Activated CD4-positive, CD25-positive, alpha-beta regulatory T cell treated with anti-CD3 and anti-CD28 coated beads, Interleukin-2, amount 50 U/mL, for 72 hours (primary cell): ENCODE data around the gene RSPO4.

ENCODE experiments used
- DNase-seq: peaks from one replicate; pipeline ENCODE4 v3.0.0; 2021

RSPO4 gene

DNA sequence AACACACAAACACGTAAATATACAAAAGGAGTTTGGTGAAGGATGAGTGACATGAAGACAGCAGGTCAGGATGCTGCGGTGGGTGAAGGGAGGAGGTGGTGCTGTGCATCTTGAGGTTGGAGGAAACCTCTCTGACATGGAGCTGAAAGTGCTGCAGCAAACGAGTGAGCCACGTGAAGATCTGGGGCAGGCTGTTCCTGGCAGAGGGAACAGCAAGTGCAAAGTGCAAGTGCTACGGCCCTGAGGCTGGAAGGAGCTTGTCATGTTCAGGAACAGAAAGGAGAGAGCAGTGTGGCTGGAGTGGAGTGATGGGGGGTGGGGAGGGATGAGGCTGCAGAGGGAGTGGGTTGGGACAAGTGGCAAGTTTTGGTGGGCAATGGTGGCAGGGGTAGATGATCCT is 61.2 kb downstream of the RSPO4 start:
- no peak for DNase-seq

DNA sequence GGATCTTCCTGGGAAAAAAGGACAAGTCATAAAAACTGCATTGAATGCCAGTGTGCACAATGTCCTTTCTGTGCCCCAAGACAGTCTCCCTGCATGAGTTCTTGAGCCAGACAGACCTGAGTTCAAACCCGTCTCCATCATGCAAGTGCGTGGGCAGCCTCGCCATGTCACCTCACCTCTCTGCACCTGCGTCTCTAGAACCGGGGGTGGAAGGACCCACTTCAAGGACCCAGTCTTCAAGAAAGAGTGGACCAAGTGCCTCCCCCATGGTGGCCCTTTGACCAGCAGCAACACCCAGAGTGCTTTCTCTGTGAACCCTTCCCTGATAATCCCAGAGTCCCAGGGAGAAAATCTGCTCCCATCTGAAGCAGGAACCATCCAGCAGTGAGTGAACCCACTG is 62.5 kb downstream of the RSPO4 start:
- DNase-seq: no peak

DNA sequence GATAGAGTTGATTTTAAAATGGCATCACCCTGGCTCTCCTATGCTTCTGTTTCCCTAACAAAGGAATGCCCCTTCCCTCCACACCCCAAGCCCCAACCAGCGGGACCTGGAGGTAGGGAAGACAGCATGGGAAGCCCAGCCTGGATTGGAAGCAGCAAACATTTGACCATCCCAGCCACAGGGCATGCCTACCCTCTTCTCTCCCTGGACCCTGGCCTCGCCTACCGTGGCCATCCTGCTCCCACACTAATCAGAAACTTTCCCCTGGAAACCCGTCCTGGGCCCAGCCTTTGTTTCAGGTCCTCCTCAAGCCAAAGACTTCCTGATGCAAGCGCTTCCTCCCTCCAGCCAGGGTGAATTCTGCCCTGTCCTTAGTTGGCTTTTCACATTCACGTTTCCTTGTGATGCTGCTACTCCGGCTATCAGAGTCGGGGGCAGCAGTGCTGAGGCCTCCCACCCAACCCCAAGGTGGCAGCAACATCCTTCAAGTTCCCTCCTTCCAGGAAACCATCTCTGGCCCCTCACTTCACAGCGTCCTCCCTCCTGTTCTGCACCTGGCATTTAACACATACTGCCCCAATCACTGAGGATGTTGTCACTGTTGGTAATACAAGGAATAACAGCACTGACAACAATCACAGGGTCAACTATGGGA is 67.8 kb downstream of the RSPO4 start:
- DNase-seq: no peak

DNA sequence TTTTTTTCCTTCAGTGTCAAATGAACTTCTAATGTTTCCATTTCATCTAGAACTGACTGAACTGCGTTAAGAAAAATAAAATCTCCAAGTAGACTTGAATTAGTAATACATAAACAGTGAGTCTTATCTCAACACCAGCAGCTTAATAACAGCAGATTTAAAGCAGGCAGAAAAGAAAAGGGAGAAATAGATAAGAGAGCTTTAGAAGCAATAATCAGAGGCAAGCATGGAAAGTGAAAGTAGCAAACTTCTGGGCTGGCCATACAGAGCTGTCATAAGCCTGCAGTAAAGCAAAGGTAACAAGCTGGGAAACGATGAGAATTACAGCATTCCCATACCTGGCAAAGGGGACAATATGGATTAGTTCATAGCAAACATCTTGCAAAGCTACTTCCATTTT is 69.1 kb downstream of the RSPO4 start:
- no peak for DNase-seq

DNA sequence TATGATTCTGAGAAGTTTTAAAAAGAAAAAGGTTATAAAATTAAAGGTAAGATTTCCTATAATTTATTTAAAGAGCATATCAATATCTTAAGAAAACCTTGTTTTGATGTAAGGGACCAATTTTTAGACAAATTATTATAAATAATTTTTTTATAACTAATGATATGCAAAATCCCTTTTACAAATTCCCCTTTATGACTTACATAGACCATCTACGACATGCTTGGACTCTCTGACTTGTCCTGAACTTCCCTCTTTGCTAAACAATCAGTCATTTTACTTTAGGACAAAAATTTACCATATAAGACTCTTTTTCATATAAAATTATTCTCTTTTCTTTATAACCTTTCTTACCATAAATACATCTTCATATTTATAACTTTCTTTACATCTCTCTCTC is 70.7 kb downstream of the RSPO4 start:
- DNase-seq: no peak

DNA sequence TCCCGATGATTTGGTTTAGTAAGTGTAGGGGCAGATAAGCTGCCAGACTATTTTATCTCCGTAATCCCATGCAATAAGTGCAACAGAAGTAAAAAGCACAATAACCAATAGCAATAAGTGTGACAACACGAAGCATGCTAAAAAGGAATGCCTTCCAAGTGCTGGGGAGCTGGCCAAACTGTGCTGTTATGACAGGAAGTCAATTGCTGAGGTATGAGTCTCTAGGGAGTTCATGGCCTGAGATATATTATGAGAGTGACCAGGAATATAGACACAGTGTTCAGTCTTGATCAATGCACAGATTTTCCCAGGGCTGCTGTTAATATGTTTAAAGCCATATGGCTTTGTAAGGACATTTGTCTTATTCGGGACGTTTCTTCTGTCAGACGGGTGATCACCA is 75.4 kb downstream of the RSPO4 start:
- no peak for DNase-seq

DNA sequence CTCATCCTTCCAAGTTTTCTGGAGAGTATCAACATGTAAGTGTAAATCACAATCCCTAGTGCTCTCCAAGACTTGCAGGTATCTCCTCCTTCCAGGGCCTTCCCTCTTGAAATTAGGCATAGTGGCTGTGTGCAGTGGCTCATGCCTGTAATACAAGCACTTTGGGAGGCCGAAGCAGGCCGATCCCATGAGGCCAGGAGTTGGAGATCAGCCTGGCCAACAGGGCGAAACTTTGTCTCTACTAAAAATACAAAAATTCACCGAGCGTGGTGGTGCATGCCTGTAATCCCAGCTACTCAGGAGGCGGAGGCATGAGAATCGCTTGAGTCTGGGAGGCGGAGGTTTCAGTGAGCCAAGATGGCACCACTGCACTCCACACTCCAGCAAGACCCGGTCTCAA is 76.6 kb downstream of the RSPO4 start:
- no peak for DNase-seq

DNA sequence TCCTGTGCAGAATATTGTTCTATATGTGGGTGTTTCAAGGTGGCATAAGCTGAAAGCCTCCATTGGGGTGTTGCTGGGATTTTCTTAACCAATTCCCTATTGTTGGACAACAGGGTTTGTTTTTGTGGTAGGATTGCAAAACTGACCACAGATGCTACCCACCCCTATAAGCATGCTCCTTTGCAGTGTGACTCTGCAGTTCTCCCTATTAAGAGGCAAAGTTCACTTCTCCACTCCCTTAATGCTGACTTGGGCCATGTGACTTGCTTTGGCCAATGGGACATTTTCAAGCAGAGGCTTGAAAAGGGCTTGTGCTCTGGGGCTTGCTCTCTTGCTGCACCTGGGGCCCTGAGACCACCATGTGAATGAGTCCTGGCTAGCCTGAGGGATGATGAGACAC is 77.5 kb downstream of the RSPO4 start:
- DNase-seq: no peak

DNA sequence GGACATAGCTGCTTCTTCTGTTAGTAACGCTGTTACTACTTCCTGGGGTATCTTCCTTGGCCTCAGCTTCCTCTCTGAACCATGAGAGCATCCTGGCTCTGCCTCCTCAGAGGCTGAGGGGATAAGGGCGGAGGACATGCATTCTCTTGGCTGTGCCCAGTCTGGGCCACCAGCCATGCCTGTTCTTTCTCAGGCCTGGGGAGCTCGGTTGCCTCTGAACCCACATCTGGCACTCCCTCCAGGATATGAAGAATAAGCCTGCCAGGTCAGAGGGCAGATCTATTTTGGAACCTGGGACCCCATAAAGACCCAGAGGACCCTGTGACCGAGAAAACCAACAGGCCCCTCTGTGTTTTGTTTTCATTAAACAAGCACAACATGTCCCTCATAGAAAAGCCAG is 79.3 kb downstream of the RSPO4 start:
- no peak for DNase-seq

DNA sequence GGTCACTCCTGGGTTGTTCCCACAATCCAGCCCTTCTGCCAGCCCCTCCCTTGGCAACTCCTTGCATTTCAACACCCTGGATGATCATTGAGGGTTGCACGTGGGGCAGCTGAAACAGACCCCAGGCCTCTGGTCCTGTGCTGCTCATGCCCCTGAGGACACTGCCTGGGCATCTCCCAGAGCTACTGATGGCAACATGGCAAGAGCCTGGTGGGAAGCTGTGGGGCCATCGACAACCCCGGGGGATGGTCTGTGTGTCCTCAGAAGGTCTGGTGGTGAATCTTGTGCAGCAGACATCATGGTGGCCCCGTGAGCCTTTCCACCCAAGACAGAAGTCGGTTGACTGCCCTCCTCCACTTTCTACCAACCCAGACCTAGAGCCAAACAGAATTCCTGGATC is 81.0 kb downstream of the RSPO4 start:
- no peak for DNase-seq

DNA sequence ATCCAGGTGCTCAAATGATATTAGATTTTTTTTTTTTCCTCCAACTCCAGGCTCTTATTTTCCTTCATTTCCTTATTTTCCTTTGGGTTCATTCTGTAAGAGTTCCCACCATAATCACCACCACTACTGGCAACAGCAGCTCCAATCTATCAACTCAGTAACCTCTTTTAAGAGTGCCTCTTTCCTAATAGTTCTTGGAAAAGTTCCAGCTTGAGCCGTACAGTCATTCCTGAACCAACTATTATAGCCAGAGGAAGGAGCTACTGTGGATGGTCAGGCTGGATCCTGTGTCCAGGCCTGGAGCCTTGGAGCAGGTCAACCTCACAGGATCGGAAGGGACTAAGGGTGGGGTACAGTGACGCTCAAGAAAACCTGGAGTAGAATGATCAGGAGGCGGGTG is 81.8 kb downstream of the RSPO4 start:
- DNase-seq: no peak

DNA sequence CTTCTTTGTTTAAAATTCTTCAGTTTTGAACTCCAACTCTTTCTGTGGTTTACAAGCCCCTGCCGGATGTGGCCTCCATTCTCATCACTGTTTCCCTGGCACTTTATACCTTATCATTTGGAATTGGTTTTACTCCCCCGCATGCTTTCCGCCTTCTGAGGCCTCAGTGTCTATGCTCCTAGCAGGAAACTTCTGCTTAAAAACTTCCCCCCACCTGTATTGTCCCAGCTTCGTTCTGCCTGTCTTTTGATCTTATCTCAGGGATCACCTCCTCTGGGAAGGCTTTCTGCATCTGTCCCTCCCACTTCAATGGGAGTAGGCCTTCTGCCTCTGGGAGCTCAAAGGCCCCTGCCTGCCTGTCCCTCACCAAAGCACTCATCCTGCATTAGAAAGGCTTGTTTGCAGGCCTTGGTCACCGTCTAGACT is 82.6 kb downstream of the RSPO4 start:
- DNase-seq: no peak

DNA sequence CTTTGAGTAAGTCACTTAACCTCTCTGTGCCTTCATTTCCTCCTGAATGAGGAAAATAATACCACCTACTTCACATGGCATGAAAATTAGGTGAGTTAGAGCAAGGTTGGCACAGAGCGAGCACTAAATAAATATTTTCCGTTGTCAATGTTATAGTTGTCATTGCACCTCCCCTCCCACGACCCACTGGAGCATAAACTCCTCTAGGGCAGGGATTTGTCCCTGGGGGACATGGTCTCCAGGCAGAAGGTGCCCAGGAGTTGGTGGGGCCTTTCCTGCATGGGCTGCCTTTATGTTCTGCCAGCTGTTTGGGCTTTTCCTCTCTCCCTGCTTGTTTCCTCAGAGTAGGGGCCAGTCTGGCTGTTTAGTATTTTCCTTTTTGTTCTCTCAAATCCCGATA is 84.7 kb downstream of the RSPO4 start:
- DNase-seq: no peak

DNA sequence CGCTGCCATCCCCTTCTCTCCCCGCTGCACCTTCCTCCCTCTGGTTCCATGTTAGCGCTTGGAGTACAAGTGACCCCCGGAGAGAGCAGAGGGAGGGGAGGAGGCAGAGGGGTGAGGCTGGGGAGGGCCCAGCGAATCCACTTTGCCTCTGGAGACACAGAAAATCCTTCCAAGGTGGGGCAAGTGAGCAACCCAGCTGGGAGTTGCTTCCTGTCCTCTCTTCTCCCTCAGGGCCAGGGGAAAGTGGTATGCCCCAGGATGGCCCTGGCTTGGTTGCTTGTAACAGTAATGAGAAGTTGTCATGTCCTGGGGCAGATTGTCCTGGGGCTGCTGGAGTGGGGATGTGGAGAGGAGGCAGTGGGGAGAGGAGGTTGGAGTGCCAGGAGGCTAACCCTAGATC is 85.3 kb downstream of the RSPO4 start:
- no peak for DNase-seq

DNA sequence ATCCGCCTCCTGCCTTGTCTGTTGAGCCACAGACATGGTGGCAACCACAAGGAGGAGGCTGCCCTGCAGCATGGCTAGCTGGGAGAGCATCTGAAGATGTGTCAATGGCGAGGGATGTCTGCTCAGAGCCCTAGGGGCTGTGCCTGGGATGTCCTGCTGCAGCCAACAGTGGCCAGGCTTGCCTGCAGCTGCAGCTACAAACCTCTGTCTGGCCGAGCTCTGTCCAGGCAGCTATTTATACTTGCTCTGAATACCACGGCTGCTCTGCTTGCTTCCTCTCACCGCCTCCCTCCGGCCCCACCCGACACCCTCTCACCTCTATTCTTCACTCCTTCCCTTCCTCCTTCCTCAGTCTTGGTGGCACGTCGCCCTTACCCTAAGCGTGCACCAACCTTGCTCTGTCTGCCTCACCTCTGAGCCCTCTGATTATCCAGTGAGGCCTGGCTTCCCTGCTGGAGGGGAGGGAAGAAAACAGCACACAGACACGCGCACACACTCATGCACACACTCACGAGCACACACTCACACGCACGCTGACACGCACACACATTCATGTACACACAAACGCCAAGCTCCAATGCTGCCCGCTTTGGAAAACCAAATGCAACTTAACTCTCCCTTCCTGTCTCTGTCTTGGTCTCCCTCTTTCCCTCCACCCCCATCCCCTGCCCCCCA is 85.8 kb downstream of the RSPO4 start, which contains the start of gene ANGPT4:
Gene ANGPT4 (minus strand): TSS at position 210 of the 675 bp plus-strand sequence. CDS start 120 bp downstream, at position 90.
- DNase-seq: no peak

DNA sequence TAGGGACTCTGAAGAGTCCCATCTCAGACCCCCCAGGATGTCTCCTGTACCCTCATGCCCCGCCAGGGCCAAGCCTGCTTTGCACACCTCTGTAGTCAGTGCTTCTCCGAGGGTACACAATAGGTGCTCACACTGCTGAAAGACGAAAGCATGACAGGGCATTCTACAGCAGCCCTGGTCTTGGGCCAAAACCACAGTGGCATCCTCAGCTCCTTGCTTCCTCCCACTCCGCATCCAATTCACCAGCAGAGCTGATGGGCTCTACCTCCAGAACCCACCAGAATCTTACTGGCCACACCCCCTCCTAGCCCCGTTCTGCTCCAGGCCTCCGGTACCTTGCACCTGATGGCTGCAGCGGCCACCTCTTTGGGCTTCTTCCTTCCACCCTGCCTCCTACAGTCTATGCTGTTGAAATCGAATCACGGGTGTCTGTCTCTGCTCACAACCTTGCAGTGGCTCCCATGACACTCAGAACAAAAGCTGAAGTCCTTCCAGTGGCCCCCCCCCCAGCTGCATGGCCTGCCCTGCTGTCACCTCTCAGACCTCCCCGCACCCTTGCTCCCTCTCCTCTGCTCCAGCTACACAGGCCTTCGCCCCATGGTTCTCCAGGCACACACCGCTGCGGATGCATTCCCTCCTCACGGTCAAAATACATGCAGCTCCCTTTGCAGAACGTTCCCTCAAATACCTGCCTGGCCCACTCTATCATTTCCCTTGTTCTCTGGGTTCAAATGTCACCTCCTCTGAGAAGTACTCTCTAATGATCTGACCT is 87.2 kb downstream of the RSPO4 start:
- no peak for DNase-seq

DNA sequence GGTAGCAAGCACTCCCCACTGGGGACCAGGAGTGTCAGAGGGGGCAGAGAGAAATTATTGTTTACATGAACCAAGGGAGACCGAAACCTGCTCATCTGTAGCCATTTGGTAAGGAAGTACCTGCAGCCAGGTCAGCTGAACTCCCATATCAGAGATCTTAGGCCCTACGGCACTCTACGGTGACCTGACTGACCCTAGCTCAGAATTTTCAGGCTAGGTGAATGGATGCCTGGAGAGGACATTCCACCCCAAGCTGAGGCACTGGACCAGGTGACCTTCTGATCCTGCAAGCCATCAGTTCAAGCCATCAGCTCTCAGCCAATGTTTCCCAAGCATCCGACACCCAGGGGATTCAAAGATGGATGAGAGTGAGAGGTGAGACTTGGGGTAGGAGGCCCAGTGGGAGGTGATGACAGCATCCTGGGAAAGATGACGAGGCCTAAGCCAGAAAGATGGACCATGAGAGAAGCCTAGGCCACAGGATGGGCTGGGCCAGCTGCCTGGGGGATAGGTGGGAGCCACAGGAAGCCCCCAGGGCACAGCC is 88.7 kb downstream of the RSPO4 start:
- no peak for DNase-seq

DNA sequence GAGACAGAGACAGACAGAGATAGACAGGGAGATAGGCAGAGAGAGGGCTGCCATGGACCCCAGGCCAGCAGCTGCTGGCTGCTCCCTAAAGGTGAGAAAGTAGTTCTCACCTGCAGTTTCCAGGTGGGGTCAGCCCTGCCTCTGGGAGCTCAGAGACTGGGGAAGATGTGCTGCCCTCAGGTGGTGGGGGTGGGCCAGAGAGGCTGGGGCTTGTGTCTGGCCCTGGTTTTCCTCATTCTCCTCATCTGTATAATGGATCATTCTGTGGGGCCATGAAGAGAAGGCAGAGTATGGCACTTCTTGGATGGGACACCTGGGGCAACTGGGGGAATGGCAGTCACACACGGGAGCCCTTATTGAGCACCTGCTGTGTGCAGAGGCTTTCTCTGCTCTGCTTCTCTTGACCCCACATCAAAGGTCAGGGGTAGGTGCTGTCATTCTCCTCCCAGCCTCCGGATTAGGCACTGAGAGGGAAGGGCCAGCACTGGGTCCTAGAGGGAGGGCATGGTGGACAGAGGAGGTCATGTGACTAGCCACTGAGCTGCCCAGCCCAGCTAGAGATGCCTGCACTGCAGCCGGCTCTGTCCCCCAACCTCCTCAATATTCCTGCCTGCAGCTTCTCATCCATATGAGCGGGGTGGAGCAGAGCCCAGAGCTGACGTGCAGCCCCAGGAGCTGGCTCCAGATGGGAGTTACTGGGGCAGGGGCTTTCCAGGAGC is 90.1 kb downstream of the RSPO4 start:
- no peak for DNase-seq

DNA sequence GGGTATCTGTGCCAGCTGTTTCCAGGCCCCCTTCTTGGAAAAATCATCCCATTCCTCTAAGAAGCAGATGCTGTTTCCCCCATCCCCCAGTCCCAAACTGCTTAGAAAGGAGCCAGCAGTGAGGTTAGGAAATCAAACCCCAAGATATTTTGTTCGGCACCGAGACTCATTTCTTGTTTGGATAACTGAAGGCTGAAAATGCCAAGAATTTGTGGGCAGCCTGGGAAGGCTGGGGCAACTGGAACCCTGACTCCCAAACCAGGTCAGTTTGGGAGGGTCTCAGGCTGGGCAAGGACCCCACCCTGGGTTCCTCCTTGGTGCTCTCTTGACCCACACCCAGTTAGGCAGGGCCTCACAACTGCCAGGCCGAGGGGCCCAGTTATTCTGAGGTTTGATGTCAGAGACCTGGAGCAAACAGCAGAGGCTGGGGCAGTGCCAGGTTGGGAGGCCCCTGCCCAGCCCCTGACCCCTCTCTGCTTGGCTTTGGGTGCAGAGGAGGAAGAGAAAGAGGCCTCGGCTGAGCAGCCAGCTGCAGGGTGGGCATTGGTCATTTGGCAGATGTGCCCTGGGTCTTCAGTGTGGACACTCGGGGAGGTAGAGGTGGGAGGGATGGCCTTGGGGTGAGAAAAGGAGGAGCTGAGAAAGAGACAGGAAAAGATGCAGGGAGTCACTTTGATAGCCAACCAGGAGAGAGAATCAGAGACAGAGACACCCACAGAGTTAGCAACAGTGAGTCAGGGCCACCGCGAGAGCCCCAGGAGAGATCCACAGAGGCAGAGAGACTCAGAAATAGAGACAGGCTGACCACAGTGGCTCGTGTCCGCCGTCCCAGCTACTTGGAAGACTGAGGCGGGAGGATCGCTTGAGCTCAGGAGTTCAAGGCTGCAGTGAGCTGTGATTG is 91.0 kb downstream of the RSPO4 start:
- no peak for DNase-seq

DNA sequence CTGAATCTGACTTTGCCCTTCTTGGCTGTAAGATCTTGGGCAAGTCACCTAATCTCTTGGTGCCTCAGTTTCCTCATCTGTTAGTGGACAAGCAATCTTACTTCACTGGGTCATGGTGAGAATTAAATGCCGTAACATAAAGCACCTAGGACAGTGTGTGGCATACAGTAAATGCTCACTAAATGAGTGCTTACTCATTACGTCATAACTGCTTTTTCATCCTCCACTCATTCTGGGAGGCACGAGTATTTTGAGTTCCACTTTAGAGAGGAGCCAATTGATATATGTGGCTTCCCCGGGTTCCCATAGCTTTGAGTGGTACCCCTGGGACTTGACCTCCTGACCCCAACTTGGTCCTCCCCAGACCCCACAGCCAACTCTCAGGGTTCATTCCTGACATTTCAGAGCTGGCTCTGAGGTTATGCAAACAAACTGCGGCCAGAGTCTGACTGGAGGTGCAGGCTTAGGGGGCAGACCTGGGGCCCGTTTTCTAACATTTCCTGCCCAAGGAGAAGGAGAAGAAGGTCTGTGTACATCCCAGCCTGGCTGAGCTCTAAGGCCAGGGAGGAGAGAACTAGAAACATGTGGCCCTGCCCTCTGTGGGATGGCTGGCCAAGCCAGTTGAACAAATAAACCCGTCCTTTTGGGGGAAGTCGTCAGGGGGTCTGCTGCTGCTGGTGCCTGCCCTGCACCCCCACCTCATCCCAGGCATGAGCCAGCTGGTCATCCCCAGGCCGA is 91.8 kb downstream of the RSPO4 start:
- DNase-seq: no peak

DNA sequence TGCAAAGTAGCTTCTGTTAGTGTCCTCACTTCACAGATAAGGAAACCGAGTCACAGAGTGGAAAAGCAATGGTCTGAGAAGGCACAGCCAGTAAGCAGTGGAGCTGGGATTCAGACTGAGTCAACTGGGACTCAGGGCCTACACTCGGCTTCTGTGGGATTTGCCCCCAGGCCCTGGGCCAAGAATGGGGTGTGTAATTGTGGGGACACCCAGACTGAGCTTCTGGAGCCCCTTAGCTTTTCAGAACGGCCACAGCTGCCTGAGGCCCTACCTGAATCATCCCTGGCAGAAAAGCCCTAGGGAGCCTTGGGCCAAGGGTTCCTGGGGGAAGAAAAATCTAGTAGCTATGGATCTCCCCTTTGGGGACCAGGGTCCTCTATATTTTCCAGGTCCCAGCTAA is 92.5 kb downstream of the RSPO4 start:
- no peak for DNase-seq
